22Rv1 (cell line): ENCODE results near the gene RHEBL1.

Experiments used
- CTCF ChIP-seq: fragments of 450-650 bp; IDR thresholded peaks from 2 replicates; pipeline ENCODE4 v1.5.1; 2017; ENCODE audit warnings: mild to moderate bottlenecking
- ZFX ChIP-seq: fragments of 450-650 bp; IDR thresholded peaks from 2 replicates; pipeline ENCODE4 v1.6.1; 2017; ENCODE audit warnings: antibody characterized with exemption, borderline replicate concordance

DNA sequence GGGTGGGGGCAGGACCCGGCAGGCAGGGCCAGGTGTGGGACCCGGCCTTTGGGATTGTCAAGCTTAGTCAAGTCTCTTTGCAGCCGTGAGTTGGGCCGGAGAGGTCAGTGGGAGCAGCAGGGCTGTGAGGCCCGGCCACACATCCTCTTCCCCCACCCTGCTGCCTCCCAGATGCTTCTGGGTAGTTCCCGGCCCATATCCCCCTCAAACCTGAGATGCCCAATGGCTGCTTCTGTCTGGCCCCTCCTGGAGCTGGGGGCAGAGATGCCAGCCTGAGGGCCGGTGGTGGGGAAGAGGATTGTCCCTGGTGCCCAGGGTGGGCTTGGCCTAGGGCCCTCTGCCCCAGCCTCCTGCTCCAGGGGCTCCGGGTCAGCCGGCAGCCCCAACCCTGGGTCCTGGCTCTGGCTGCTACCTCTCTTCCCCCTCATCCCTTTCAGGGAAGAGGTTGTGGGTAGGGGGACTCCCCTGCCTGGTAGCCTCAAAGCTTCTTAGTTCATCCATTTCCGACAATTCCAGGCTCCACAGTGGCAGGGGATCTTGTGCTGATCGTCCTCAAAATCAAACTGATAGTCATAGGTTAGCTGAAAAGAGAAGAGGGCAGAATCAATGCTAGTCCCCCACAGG is 48.4 kb downstream of the RHEBL1 start:
- no peak for TF ChIP-seq CTCF
- TF ChIP-seq ZFX = no peak
